A673 (cell line): ENCODE data around the gene CR2.

Experiments used
- EZH2 ChIP-seq: fragments of 200-600 bp; sonication (generic); IDR thresholded peaks from 2 replicates; pipeline ENCODE4 v1.6.1; 2017; ENCODE audit warnings: borderline replicate concordance, low read depth, mild to moderate bottlenecking, mixed read lengths, antibody characterized with exemption, low read length; ENCODE audit not compliant: poor library complexity, severe bottlenecking
- TF ChIP-seq, protein P1 (sequence below): fragments of 300-800, 200-600 bp; sonication (generic); conservative IDR thresholded peaks from 2 replicates; pipeline ENCODE4 v1.5.1; 2017; ENCODE audit warnings: low read depth, mild to moderate bottlenecking, antibody characterized with exemption, low read length, moderate library complexity, mixed read lengths

GRCh38 chr1:207424570-207425131 is 29.5 kb upstream of the CR2 start:
- no peak for TF ChIP-seq EZH2
- TF ChIP-seq, protein P1, sequence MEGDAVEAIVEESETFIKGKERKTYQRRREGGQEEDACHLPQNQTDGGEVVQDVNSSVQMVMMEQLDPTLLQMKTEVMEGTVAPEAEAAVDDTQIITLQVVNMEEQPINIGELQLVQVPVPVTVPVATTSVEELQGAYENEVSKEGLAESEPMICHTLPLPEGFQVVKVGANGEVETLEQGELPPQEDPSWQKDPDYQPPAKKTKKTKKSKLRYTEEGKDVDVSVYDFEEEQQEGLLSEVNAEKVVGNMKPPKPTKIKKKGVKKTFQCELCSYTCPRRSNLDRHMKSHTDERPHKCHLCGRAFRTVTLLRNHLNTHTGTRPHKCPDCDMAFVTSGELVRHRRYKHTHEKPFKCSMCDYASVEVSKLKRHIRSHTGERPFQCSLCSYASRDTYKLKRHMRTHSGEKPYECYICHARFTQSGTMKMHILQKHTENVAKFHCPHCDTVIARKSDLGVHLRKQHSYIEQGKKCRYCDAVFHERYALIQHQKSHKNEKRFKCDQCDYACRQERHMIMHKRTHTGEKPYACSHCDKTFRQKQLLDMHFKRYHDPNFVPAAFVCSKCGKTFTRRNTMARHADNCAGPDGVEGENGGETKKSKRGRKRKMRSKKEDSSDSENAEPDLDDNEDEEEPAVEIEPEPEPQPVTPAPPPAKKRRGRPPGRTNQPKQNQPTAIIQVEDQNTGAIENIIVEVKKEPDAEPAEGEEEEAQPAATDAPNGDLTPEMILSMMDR = no peak
